ENCODE results near the gene BLTP2. TPM values are rescaled to one million over a fixed set of nuclear protein-coding genes. Genes with fewer than 3 reads are reported as not detected.

Gene BLTP2
- total RNA-seq, 1 experiment from 2014 or later = 139 TPM

DNA sequence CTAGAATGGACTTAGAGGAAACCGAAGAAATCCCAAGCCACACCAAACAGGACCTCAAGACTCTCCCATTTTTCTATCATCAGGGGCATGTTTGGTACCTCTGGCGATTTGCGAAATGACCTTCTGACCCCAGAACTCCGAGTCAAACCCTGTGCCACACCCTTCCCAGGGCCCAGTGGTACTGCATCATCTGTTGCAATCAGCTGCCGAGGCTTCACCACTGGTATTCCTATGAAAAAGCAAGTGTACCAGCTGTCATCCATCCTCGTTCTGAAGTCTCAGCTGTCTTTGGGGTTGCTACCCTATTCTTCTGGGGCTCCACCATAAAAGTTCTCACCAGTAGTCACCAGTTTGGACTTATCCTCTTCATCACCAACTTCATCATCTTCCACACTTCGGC lies 28.7 kb downstream of the BLTP2 start (continued):
- TF ChIP-seq, protein P1, sequence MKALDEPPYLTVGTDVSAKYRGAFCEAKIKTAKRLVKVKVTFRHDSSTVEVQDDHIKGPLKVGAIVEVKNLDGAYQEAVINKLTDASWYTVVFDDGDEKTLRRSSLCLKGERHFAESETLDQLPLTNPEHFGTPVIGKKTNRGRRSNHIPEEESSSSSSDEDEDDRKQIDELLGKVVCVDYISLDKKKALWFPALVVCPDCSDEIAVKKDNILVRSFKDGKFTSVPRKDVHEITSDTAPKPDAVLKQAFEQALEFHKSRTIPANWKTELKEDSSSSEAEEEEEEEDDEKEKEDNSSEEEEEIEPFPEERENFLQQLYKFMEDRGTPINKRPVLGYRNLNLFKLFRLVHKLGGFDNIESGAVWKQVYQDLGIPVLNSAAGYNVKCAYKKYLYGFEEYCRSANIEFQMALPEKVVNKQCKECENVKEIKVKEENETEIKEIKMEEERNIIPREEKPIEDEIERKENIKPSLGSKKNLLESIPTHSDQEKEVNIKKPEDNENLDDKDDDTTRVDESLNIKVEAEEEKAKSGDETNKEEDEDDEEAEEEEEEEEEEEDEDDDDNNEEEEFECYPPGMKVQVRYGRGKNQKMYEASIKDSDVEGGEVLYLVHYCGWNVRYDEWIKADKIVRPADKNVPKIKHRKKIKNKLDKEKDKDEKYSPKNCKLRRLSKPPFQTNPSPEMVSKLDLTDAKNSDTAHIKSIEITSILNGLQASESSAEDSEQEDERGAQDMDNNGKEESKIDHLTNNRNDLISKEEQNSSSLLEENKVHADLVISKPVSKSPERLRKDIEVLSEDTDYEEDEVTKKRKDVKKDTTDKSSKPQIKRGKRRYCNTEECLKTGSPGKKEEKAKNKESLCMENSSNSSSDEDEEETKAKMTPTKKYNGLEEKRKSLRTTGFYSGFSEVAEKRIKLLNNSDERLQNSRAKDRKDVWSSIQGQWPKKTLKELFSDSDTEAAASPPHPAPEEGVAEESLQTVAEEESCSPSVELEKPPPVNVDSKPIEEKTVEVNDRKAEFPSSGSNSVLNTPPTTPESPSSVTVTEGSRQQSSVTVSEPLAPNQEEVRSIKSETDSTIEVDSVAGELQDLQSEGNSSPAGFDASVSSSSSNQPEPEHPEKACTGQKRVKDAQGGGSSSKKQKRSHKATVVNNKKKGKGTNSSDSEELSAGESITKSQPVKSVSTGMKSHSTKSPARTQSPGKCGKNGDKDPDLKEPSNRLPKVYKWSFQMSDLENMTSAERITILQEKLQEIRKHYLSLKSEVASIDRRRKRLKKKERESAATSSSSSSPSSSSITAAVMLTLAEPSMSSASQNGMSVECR (CRISPR knock-in tag; IDR thresholded peaks at IDR 0.05; ENCODE audit: borderline replicate concordance) = no peak
- TF ChIP-seq ZNF416 (CRISPR knock-in tag; IDR thresholded peaks at IDR 0.05) = no peak
- no peak for TF ChIP-seq SP1 (CRISPR knock-in tag; conservative IDR thresholded peaks at IDR 0.05)

DNA sequence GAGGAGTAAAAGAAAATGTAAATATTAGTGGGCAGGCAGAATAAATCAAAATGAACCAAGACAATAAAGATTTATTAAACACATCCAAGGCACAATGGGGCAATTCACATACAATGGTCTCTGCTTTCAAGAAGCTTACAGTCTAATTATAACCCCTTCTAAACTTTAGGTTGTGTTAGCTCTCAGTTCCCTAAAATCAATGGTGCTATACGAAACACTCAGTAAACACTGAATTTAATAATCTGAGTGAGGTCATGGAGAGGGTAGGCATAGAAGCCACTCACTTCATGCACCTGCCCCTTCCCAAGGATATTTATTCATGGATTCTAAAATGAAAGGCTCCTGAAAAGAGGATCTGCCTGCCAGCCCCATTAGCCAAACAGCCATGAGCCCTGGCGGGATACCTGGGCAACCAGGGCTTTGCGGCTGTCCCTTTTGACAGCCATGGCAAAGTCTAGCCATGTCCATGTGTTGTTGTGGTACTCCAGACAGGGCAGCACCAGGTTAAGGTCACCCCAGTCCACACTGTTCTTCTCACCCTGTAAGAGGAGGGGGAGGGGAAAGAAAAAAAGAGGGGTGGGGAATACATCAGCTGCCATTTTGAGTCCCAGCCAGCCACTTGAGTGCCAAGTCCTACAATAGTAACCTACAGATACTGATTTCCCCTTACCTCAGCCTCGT lies 29.6 kb downstream of the BLTP2 start:
- no peaks in the 10 kb centered on the region for H3K9me3 Mint-ChIP-seq
- no peak overlapping the region for H3K4me3 Mint-ChIP-seq
- TF ChIP-seq ZNF416 (CRISPR knock-in tag; IDR thresholded peaks at IDR 0.05) (no peak), GRHL2 (CRISPR knock-in tag; IDR thresholded peaks at IDR 0.05; ENCODE audit: insufficient replicate concordance, severe bottlenecking) (no peak), IRF2 (CRISPR knock-in tag; IDR thresholded peaks at IDR 0.05; ENCODE audit: borderline replicate concordance, low read depth) (no peak), ZNF281 (CRISPR knock-in tag; IDR thresholded peaks at IDR 0.05) (no peak), TP53 (CRISPR knock-in tag; IDR thresholded peaks at IDR 0.05) (no peak), RELA (CRISPR knock-in tag; IDR thresholded peaks at IDR 0.05; ENCODE audit: borderline replicate concordance) (no peak), CDX4 (CRISPR knock-in tag; IDR thresholded peaks at IDR 0.05; ENCODE audit: borderline replicate concordance) (no peak), TEAD1 (CRISPR knock-in tag; IDR thresholded peaks at IDR 0.05) (no peak), ZNF532 (CRISPR knock-in tag; IDR thresholded peaks at IDR 0.05; ENCODE audit: borderline replicate concordance) (no peak), NR3C1 (CRISPR knock-in tag; conservative IDR thresholded peaks at IDR 0.05; ENCODE audit: low read depth) (no peak), ZNF121 (CRISPR knock-in tag; IDR thresholded peaks at IDR 0.05) (no peak), SP1 (CRISPR knock-in tag; conservative IDR thresholded peaks at IDR 0.05) (no peak), STAT6 (CRISPR knock-in tag; conservative IDR thresholded peaks at IDR 0.05; ENCODE audit: low read depth) (no peak)
- TF ChIP-seq, protein P2, sequence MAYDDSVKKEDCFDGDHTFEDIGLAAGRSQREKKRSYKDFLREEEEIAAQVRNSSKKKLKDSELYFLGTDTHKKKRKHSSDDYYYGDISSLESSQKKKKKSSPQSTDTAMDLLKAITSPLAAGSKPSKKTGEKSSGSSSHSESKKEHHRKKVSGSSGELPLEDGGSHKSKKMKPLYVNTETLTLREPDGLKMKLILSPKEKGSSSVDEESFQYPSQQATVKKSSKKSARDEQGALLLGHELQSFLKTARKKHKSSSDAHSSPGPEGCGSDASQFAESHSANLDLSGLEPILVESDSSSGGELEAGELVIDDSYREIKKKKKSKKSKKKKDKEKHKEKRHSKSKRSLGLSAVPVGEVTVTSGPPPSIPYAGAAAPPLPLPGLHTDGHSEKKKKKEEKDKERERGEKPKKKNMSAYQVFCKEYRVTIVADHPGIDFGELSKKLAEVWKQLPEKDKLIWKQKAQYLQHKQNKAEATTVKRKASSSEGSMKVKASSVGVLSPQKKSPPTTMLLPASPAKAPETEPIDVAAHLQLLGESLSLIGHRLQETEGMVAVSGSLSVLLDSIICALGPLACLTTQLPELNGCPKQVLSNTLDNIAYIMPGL (CRISPR knock-in tag; IDR thresholded peaks at IDR 0.05) = no peak
- TF ChIP-seq, protein P3, sequence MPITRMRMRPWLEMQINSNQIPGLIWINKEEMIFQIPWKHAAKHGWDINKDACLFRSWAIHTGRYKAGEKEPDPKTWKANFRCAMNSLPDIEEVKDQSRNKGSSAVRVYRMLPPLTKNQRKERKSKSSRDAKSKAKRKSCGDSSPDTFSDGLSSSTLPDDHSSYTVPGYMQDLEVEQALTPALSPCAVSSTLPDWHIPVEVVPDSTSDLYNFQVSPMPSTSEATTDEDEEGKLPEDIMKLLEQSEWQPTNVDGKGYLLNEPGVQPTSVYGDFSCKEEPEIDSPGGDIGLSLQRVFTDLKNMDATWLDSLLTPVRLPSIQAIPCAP (CRISPR knock-in tag; IDR thresholded peaks at IDR 0.05) = no peak
- no peak for DNase-seq (ENCODE audit: low spot score)
- no peaks in the 10 kb centered on the region for H3K4me1 Mint-ChIP-seq
- no peaks in the 10 kb centered on the region for H3K27me3 Mint-ChIP-seq (ENCODE audit: low read depth)
- CTCF ChIA-PET = no interaction called here
- H3K36me3 Mint-ChIP-seq = peaks cover 82% of the 10 kb centered on the region
- POLR2A ChIA-PET = interaction anchor here (0.6 kb wide), 1 partner anchor 15 kb away, joined by 3 read pairs; no protein-coding TSS in a partner anchor
- no peak overlapping the region for H3K27ac Mint-ChIP-seq
- no peak for ATAC-seq

All from WTC11 (cell line).